Activated naive CD8-positive, alpha-beta T cell treated with anti-CD3 and anti-CD28 coated beads, Interleukin-2, amount 50 U/mL, for 24 hours (primary cell): ENCODE results near the gene DCAF12L1.

Source experiments
- ATAC-seq: fragments of 150-1000 bp; cut with Tn5 transposase; one replicate; pipeline ENCODE4 v1.10.0; 2021
- DNase-seq: peaks from one replicate; pipeline ENCODE4 v3.0.0; 2021
- H3K27ac Mint-ChIP-seq: one replicate; pipeline ENCODE4 v1.8.0; 2021; ENCODE audit warnings: mild to moderate bottlenecking, mixed read lengths
- H3K27me3 Mint-ChIP-seq: one replicate; pipeline ENCODE4 v1.8.0; 2021; ENCODE audit warnings: mixed read lengths
- H3K36me3 Mint-ChIP-seq: one replicate; pipeline ENCODE4 v1.8.0; 2021; ENCODE audit warnings: low read depth, mixed read lengths
- H3K4me1 Mint-ChIP-seq: one replicate; pipeline ENCODE4 v1.8.0; 2021; ENCODE audit warnings: mixed read lengths
- H3K4me3 Mint-ChIP-seq: one replicate; pipeline ENCODE4 v1.8.0; 2021; ENCODE audit warnings: mild to moderate bottlenecking, moderate library complexity, mixed read lengths
- H3K9me3 Mint-ChIP-seq: one replicate; pipeline ENCODE4 v1.8.0; 2021; ENCODE audit warnings: mixed read lengths

Gene DCAF12L1

DNA sequence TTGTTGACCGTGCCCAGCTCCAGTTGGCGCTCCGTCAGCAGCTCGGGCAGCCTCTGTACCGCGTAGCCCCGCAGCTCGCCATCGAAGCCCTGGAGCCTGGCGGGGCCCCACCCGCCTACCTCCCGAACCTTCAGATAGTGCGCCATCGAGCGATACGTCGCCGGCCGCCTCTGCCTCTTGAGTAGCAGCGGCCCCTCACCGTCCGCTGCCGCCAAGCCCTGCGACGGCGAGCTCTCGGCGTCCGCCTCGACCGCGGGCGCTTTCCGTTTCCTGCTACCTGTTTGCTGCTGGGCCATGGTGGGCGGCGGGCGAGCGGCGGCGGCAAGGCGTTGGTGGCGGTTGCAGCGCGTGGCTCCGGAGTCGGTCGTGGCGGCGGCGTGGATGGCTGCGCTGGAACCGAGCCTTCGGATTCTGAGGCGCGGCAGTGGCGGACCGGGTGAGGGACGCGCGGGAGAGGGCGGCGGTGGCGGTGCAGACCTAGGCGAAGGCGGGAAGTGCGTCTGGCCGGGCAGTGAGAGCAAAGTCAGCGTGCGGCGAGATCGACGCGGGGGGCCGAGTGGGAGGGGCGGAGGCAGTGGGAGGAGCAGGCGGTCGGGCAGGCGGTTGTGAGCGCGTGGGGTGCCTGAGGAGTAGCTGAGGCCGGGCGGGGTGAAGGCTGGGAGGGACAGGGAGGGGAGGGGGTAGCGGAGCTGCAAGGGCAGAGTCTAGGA, at the start of gene DCAF12L1:
Gene DCAF12L1 (minus strand): TSS at position 502 of the 710 bp plus-strand sequence. CDS start 206 bp downstream, at position 296.
- ATAC-seq: no peak
- H3K27ac Mint-ChIP-seq: no peak within 1 kb of the TSS
- H3K9me3 Mint-ChIP-seq: no peaks in the 10 kb centered on the region
- H3K4me1 Mint-ChIP-seq: no peaks in the 10 kb centered on the region
- no peaks in the 10 kb centered on the region for H3K27me3 Mint-ChIP-seq
- no peak within 1 kb of the TSS for H3K4me3 Mint-ChIP-seq
- H3K36me3 Mint-ChIP-seq: no peaks in the 10 kb centered on the region
- DNase-seq: no peak

- no peak overlapping the region for H3K4me3 Mint-ChIP-seq
- DNase-seq: no peak
- H3K27ac Mint-ChIP-seq: no peak overlapping the region
- H3K27me3 Mint-ChIP-seq: no peaks in the 10 kb centered on the region
- no peaks in the 10 kb centered on the region for H3K4me1 Mint-ChIP-seq
- ATAC-seq: no peak
- H3K36me3 Mint-ChIP-seq: no peaks in the 10 kb centered on the region
- H3K9me3 Mint-ChIP-seq: no peaks in the 10 kb centered on the region
These were observed 28.3 kb upstream of the DCAF12L1 start for GRCh38 chrX:126580877-126581276.

- H3K27me3 Mint-ChIP-seq: no peaks in the 10 kb centered on the region
- no peaks in the 10 kb centered on the region for H3K4me1 Mint-ChIP-seq
- ATAC-seq (no peak), DNase-seq (no peak)
- no peak overlapping the region for H3K27ac Mint-ChIP-seq
- H3K9me3 Mint-ChIP-seq: no peaks in the 10 kb centered on the region
- H3K4me3 Mint-ChIP-seq: no peak overlapping the region
- H3K36me3 Mint-ChIP-seq: no peaks in the 10 kb centered on the region
These were observed 23.3 kb upstream of the DCAF12L1 start for GRCh38 chrX:126575911-126576310.

DNA sequence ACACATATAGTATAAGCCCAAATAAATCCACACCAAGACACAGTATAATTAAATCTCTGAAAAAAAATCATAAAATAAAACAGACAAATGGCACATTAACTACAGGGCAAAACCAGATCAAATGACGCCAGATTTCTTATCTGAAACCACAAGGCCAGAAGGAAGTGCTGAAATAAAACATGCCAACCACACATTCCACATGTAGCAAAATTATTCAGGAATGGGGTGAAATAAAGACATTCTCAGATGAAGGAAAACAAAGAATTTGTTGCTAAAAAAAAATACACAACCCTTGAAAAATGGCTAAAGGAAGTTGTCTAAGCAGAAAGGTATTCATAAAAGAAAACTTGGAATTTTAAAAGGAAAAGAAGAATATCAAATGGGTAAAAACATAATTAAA, 4.5 kb upstream of the DCAF12L1 start:
- H3K36me3 Mint-ChIP-seq: no peaks in the 10 kb centered on the region
- H3K4me3 Mint-ChIP-seq: no peak overlapping the region
- no peak overlapping the region for H3K27ac Mint-ChIP-seq
- ATAC-seq (no peak), DNase-seq (no peak)
- H3K9me3 Mint-ChIP-seq: no peaks in the 10 kb centered on the region
- H3K4me1 Mint-ChIP-seq: no peaks in the 10 kb centered on the region
- no peaks in the 10 kb centered on the region for H3K27me3 Mint-ChIP-seq

DNA sequence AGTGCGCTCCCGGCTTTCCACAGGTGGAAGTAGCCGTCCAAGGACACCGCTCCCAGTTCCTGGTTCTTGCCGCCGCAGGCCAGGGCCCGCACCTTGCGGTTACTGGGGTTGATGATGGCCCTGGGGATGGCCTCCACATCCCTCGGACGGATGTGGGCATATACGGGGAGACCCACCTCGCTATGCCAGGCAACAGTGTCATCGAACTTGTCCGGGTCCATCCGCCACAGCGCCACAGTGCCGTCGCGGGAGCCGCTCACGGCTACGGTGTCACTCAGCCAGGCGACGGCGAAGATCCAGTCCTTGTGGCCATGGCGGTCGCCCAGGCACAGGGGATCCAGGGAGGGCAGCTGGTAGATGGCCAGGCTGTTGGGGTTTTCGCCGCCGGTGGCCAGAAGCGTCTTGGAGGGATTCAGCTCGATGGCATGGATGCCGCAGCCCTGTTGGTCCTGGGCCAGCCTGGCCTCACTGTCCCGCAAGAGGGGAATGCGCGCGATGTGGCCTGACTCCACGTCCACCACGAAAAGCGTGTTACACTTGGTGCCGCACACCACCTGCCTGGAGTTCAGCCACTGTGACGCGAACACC, 795 bp downstream of the DCAF12L1 start:
- H3K4me3 Mint-ChIP-seq: no peak overlapping the region
- no peaks in the 10 kb centered on the region for H3K9me3 Mint-ChIP-seq
- no peaks in the 10 kb centered on the region for H3K27me3 Mint-ChIP-seq
- no peak for DNase-seq
- H3K36me3 Mint-ChIP-seq: no peaks in the 10 kb centered on the region
- no peak overlapping the region for H3K27ac Mint-ChIP-seq
- H3K4me1 Mint-ChIP-seq: no peaks in the 10 kb centered on the region
- no peak for ATAC-seq

DNA sequence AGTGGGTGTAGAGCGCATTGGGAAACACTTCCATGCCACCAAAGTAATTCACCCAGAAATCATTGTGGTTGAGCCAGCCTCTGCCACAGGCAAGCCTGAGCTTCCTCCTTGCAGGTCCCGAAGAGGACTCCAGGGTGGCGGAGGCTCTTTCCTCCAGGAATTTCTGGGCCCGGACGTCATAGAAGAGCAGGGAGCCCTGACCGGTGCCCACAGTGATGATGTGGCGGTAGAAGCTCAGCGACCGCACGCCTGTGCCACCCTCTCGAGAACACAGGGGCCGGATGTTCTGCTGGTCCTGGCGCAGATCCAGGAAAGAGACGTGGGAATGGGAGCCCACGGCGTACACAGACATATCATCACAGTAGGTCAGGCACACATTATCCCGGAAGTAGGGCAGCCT, 1.3 kb downstream of the DCAF12L1 start:
- Mint-ChIP-seq H3K27ac (no peak overlapping the region), H3K4me3 (no peak overlapping the region), H3K36me3 (no peaks in the 10 kb centered on the region), H3K4me1 (no peaks in the 10 kb centered on the region), H3K27me3 (no peaks in the 10 kb centered on the region), H3K9me3 (no peaks in the 10 kb centered on the region)
- ATAC-seq: no peak
- DNase-seq: no peak

GRCh38 chrX:126550816-126551215, 1.8 kb downstream of the DCAF12L1 start:
- no peaks in the 10 kb centered on the region for H3K36me3 Mint-ChIP-seq
- H3K4me3 Mint-ChIP-seq: no peak overlapping the region
- no peak for DNase-seq
- ATAC-seq: no peak
- H3K27me3 Mint-ChIP-seq: no peaks in the 10 kb centered on the region
- H3K27ac Mint-ChIP-seq: no peak overlapping the region
- no peaks in the 10 kb centered on the region for H3K4me1 Mint-ChIP-seq
- H3K9me3 Mint-ChIP-seq: no peaks in the 10 kb centered on the region

DNA sequence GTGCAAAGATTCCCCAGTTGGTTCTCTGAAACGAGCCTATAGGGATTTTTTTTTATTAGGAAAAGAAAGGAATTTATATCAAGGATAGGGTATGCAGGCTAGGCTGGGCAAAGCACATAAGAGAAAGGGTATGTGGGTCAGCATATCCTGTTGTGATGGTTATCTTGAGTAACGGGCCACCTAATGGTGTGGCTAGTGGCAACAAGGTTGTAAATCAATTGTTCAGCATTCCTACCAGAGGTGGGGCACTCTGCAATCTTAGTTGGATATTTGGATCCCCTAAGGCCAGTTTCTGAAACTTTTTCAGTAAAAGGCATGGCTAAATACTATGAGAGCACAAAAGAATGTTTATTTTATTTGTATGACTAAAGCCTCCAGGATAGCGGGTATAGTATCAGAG, 42.7 kb downstream of the DCAF12L1 start:
- Mint-ChIP-seq H3K36me3 (no peaks in the 10 kb centered on the region), H3K4me3 (no peak overlapping the region), H3K9me3 (no peaks in the 10 kb centered on the region), H3K27ac (no peak overlapping the region), H3K27me3 (no peaks in the 10 kb centered on the region), H3K4me1 (no peaks in the 10 kb centered on the region)
- no peak for ATAC-seq
- no peak for DNase-seq
